B cell (primary cell): Measurements from ENCODE around the gene NELL2. TPM values are rescaled to one million over a fixed set of nuclear protein-coding genes. Genes with fewer than 3 reads are reported as not detected.

ENCODE experiments used
- ATAC-seq: fragments of 200-7000 bp; cut with Tn5 transposase; one replicate; pipeline ENCODE4 v1.10.0; 2021; ENCODE audit warnings: low read depth, mild to moderate bottlenecking, moderate number of reproducible peaks, moderate library complexity
- CTCF ChIA-PET: fragments of 350-600 bp; sonication (Branson Sonifier 250); formaldehyde crosslinking; loops from one replicate; lab custom pipeline; 2021; ENCODE audit warnings: antibody characterized with exemption, inconsistent platforms; lab: Charles Lee
- POLR2A ChIA-PET: fragments of 350-600 bp; sonication (Branson Sonifier 250); formaldehyde crosslinking; loops from one replicate; lab custom pipeline; 2021; ENCODE audit warnings: antibody characterized with exemption; lab: Charles Lee
- DNase-seq: peaks from one replicate; pipeline ENCODE4 v3.0.0; 2013
- H2AFZ ChIP-seq: 2 replicates; pipeline ENCODE4 v1.6.1; 2012; ENCODE audit warnings: mild to moderate bottlenecking, low read depth, low read length; ENCODE audit not compliant: insufficient read depth, poor library complexity, severe bottlenecking
- H3K27ac ChIP-seq, 2 donors: 1 replicate in 1 of 2; 2 replicates in 1 of 2; pipeline ENCODE4 v1.5.1; 2012 to 2013; ENCODE audit warnings: low read length in 2 of 2, mild to moderate bottlenecking in 2 of 2, moderate library complexity in 1 of 2
- H3K27me3 ChIP-seq, 4 experiments: fragments of 200-600 bp in 1 of 4; sonication (generic) in 1 of 4; replicated peaks in 1 of 4; 1 replicate in 2 of 4; 2 replicates in 2 of 4; pipeline versions ENCODE4 v1.6.1 to v1.7.0; 2013 to 2016; ENCODE audit warnings: low read length in 3 of 4, mild to moderate bottlenecking in 2 of 4, mixed read lengths in 1 of 4, moderate library complexity in 1 of 4; ENCODE audit not compliant: insufficient read depth in 4 of 4, control insufficient read depth in 3 of 4; ENCODE audit errors: control extremely low read depth in 1 of 4
- H3K36me3 ChIP-seq, 2 experiments: replicated peaks in 1 of 2; 1 replicate in 1 of 2; 2 replicates in 1 of 2; pipeline versions ENCODE4 v1.6.1 to v1.7.1; 2013; ENCODE audit warnings: low read length in 1 of 2; ENCODE audit not compliant: insufficient read depth in 2 of 2, control insufficient read depth in 1 of 2; ENCODE audit errors: control extremely low read depth in 1 of 2, extremely low read depth in 1 of 2
- H3K4me1 ChIP-seq, 2 donors: fragments of 200-600 bp in 1 of 2; sonication (generic) in 1 of 2; 1 replicate in 1 of 2; 2 replicates in 1 of 2; pipeline versions ENCODE4 v1.5.1 to v1.6.1; 2013 to 2017; ENCODE audit warnings: low read length in 2 of 2; ENCODE audit not compliant: control insufficient read depth in 2 of 2, insufficient read depth in 2 of 2
- H3K4me2 ChIP-seq: replicated peaks from 2 replicates; pipeline ENCODE3; 2012; ENCODE audit warnings: mild to moderate bottlenecking, low read depth, low read length; ENCODE audit not compliant: poor library complexity, severe bottlenecking
- H3K4me3 ChIP-seq, 5 experiments: fragments of 200-600 bp in 1 of 5; sonication (generic) in 1 of 5; 1 replicate in 3 of 5; 2 replicates in 2 of 5; pipeline versions ENCODE4 v1.5.1 to v1.7.0; 2011 to 2016; ENCODE audit warnings: low read length in 4 of 5, mild to moderate bottlenecking in 4 of 5, low read depth in 2 of 5, control low read depth in 1 of 5, moderate library complexity in 1 of 5; ENCODE audit not compliant: insufficient read depth in 1 of 5; ENCODE audit errors: control extremely low read depth in 1 of 5, extremely low read depth in 1 of 5
- H3K79me2 ChIP-seq: fragments of 200-600 bp; sonication (generic); one replicate; pipeline ENCODE4 v1.6.0; 2016; ENCODE audit warnings: low read length; ENCODE audit not compliant: control insufficient read depth, insufficient read depth
- H3K9ac ChIP-seq: fragments of 200-600 bp; sonication (generic); 2 replicates; pipeline ENCODE4 v1.6.1; 2017; ENCODE audit warnings: mild to moderate bottlenecking, low read length, moderate library complexity
- H3K9me3 ChIP-seq, 3 donors: one replicate each; pipeline versions ENCODE4 v1.6.1 to v1.7.1; 2013; ENCODE audit warnings: low read length in 2 of 3; ENCODE audit not compliant: control insufficient read depth in 2 of 3, insufficient read depth in 1 of 3; ENCODE audit errors: control extremely low read depth in 1 of 3
- H4K20me1 ChIP-seq: 2 replicates; pipeline ENCODE4 v1.6.0; 2012; ENCODE audit warnings: mild to moderate bottlenecking, low read length; ENCODE audit not compliant: insufficient read depth, control insufficient read depth, poor library complexity, severe bottlenecking
- H3K27ac Mint-ChIP-seq: one replicate; pipeline ENCODE4 v1.8.0; 2021; ENCODE audit warnings: mixed read lengths
- H3K27me3 Mint-ChIP-seq: one replicate; pipeline ENCODE4 v1.8.0; 2021; ENCODE audit warnings: mixed read lengths
- H3K4me1 Mint-ChIP-seq: one replicate; pipeline ENCODE4 v1.8.0; 2021; ENCODE audit warnings: mixed read lengths
- H3K4me3 Mint-ChIP-seq: one replicate; pipeline ENCODE4 v1.8.0; 2021; ENCODE audit warnings: mixed read lengths
- H3K9me3 Mint-ChIP-seq: one replicate; pipeline ENCODE4 v1.8.0; 2022; ENCODE audit warnings: mixed read lengths; ENCODE audit not compliant: insufficient read depth
- CTCF ChIP-seq: fragments of 200-600 bp; IDR thresholded peaks from one replicate; pipeline ENCODE4 v1.8.0; 2022; ENCODE audit warnings: antibody characterized with exemption, mild to moderate bottlenecking
- EZH2 ChIP-seq: IDR thresholded peaks from 2 replicates; pipeline ENCODE4 v1.6.1; 2012; ENCODE audit warnings: borderline replicate concordance, low read depth, mild to moderate bottlenecking, moderate library complexity, low read length; ENCODE audit not compliant: insufficient read depth, poor library complexity, severe bottlenecking
- WGBS: methylation state at CpG from one replicate; pipeline ENCODE4 v1.1.5; 2013; ENCODE audit warnings: missing lambda C conversion rate; ENCODE audit not compliant: insufficient coverage; 5-methylcytosine and 5-hydroxymethylcytosine counted together
- intact Hi-C: fragments of 100-400 bp; cut with micrococcal nuclease; formaldehyde crosslinking; loops from one replicate; pipeline ENCODE4 v1.10.0; 2022
- polyA plus RNA-seq: library from polyadenylated mRNA; depleted of rRNA; stranded (reverse); fragments of >200 nt; gene quantifications from 2 replicates; pipeline ENCODE4 v1.2.3, GENCODE V29; 2012
- total RNA-seq, 2 donors: library from RNA; stranded (reverse); fragments of 120-200 nt in 1 of 2; gene quantifications; 1 replicate in 1 of 2; 2 replicates in 1 of 2; pipeline versions ENCODE4 v1.2.3 to v1.2.4, GENCODE V29; 2013 to 2022

The NELL2 gene
- total and polyA plus RNA-seq, 2 donors (not counting 1 experiment from before 2014, with no cell fraction given), result 0.22 TPM; not detected in 1

GRCh38 chr12:44703182-44703910, 172.8 kb downstream of the NELL2 start:
- Histone ChIP-seq H3K27ac (no peak overlapping the region), H2AFZ (no peak overlapping the region), H4K20me1 (no peaks in the 10 kb centered on the region), H3K4me3 (no peak overlapping the region), H3K79me2 (no peaks in the 10 kb centered on the region), H3K4me2 (no peak overlapping the region), H3K36me3 (no peaks in the 10 kb centered on the region), H3K4me1 (no peaks in the 10 kb centered on the region), H3K9me3 (no peaks in the 10 kb centered on the region), H3K9ac (no peak overlapping the region), H3K27me3 (no peaks in the 10 kb centered on the region)
- 83% methylated on average over 1 of the region's 3 CpGs for WGBS
- no peaks in the 10 kb centered on the region for H3K9me3 Mint-ChIP-seq
- DNase-seq, result no peak
- no peak for ATAC-seq
- POLR2A ChIA-PET, result no interaction called here
- H3K27me3 Mint-ChIP-seq, result no peaks in the 10 kb centered on the region
- intact Hi-C loops, result no loop called here
- no peak overlapping the region for H3K27ac Mint-ChIP-seq
- H3K4me3 Mint-ChIP-seq, result no peak overlapping the region
- TF ChIP-seq EZH2 (no peak), CTCF (no peak)
- no peaks in the 10 kb centered on the region for H3K4me1 Mint-ChIP-seq
- CTCF ChIA-PET, result no interaction called here

DNA sequence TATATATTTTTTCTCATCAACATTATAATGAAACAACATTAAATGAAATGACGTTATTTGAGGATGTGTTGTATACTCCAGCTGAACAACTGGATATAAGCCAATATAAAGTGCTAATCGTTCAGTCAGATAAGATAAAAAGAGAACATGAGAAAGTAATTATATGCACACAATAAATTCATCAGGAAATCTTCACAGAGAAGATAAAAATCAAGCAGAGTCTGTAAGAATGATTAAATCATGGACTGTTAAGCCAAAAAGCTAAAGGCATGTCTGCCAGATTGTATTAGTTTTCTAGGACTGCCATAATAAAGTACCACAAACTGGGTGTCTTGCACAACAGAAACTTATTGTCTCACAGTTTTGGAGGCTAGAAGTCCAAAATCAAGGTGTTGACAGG, 178.6 kb downstream of the NELL2 start:
- H3K4me2 ChIP-seq, result no peak overlapping the region
- WGBS, result no CpG with 5 or more reads among the region's 2 CpGs
- H3K27me3 ChIP-seq, result no peaks in the 10 kb centered on the region
- Mint-ChIP-seq H3K9me3 (no peaks in the 10 kb centered on the region), H3K27me3 (no peaks in the 10 kb centered on the region), H3K4me1 (no peaks in the 10 kb centered on the region), H3K4me3 (no peak overlapping the region), H3K27ac (no peak overlapping the region)
- POLR2A ChIA-PET, result no interaction called here
- no peak overlapping the region for H3K4me3 ChIP-seq
- CTCF ChIA-PET, result no interaction called here
- H3K79me2 ChIP-seq, result no peaks in the 10 kb centered on the region
- no peaks in the 10 kb centered on the region for H3K36me3 ChIP-seq
- TF ChIP-seq EZH2 (no peak), CTCF (no peak)
- H2AFZ ChIP-seq, result no peak overlapping the region
- H3K9ac ChIP-seq, result no peak overlapping the region
- H3K9me3 ChIP-seq, result no peaks in the 10 kb centered on the region
- DNase-seq (no peak), ATAC-seq (no peak)
- H3K27ac ChIP-seq, result no peak overlapping the region
- no peaks in the 10 kb centered on the region for H4K20me1 ChIP-seq
- intact Hi-C loops, result no loop called here
- H3K4me1 ChIP-seq, result no peaks in the 10 kb centered on the region
